SK-N-SH (cell line): ENCODE results near the gene ZNF584. TPM values are rescaled to one million over a fixed set of nuclear protein-coding genes. Genes with fewer than 3 reads are reported as not detected.

ENCODE experiments used
- CTCF ChIA-PET: fragments of 300-600, 350-600 bp; formaldehyde crosslinking; extraction: SDS; loops from one replicate; lab custom pipeline; 2021; lab: Yijun Ruan, JAX
- POLR2A ChIA-PET: fragments of 350-600 bp; sonication (Branson Sonifier 250); formaldehyde crosslinking; extraction: SDS; loops from one replicate; lab custom pipeline; 2020; ENCODE audit warnings: antibody characterized with exemption, inconsistent platforms; lab: Yijun Ruan, JAX
- DNase-seq: peaks from one replicate; pipeline ENCODE4 v3.0.0; 2012
- H2AFZ ChIP-seq: fragments of 200-600 bp; sonication (generic); 2 replicates; pipeline ENCODE4 v1.8.1; 2016; ENCODE audit warnings: antibody characterized with exemption, mild to moderate bottlenecking, low read depth
- H3F3A ChIP-seq: fragments of 200-600 bp; sonication (generic); replicated peaks from 2 replicates; pipeline ENCODE3; 2016; ENCODE audit warnings: antibody characterized with exemption, mild to moderate bottlenecking; ENCODE audit not compliant: insufficient read depth
- H3K27ac ChIP-seq, 2 experiments: fragments of 200-500 bp in 1 of 2; fragments of 200-600 bp in 1 of 2; sonication (Bioruptor generic) in 1 of 2; sonication (generic), shearing (Covaris generic) in 1 of 2; 2 replicates each; pipeline versions ENCODE4 v1.5.1 to v1.6.1; 2014 to 2016; ENCODE audit warnings: low read depth in 2 of 2, inconsistent platforms in 1 of 2, low read length in 1 of 2, mild to moderate bottlenecking in 1 of 2, mixed read lengths in 1 of 2
- H3K27me3 ChIP-seq: fragments of 200-600 bp; sonication (generic), shearing (Covaris generic); 2 replicates; pipeline ENCODE4 v1.6.1; 2016; ENCODE audit warnings: mixed run types; ENCODE audit not compliant: insufficient read depth
- H3K36me3 ChIP-seq, 2 experiments: fragments of 200-500 bp in 1 of 2; fragments of 200-600 bp in 1 of 2; sonication (Bioruptor generic) in 1 of 2; sonication (generic) in 1 of 2; replicated peaks in 1 of 2; 2 replicates each; pipeline versions ENCODE3 to v1.5.1; 2014 to 2016; ENCODE audit warnings: low read length in 1 of 2, mild to moderate bottlenecking in 1 of 2; ENCODE audit not compliant: insufficient read depth in 2 of 2, control insufficient read depth in 1 of 2
- H3K4me1 ChIP-seq, 2 experiments: fragments of 200-500 bp in 1 of 2; fragments of 200-600 bp in 1 of 2; sonication (Bioruptor generic) in 1 of 2; sonication (generic), shearing (Covaris generic) in 1 of 2; 2 replicates each; pipeline versions ENCODE4 v1.5.1 to v1.6.1; 2014 to 2016; ENCODE audit warnings: low read depth in 1 of 2, low read length in 1 of 2, mixed run types in 1 of 2; ENCODE audit not compliant: insufficient read depth in 2 of 2, control insufficient read depth in 1 of 2
- H3K4me2 ChIP-seq: fragments of 200-600 bp; sonication (generic), shearing (Covaris generic); 2 replicates; pipeline ENCODE4 v1.6.1; 2017; ENCODE audit warnings: mixed run types
- H3K4me3 ChIP-seq, 2 experiments: fragments of 200-500 bp in 1 of 2; fragments of 200-600 bp in 1 of 2; sonication (Bioruptor generic) in 1 of 2; sonication (generic), shearing (Covaris generic) in 1 of 2; 2 replicates each; pipeline versions ENCODE4 v1.5.1 to v1.8.1; 2014 to 2016; ENCODE audit warnings: low read depth in 2 of 2, inconsistent platforms in 1 of 2, low read length in 1 of 2, mild to moderate bottlenecking in 1 of 2, mixed read lengths in 1 of 2, moderate library complexity in 1 of 2
- H3K79me2 ChIP-seq: fragments of 200-600 bp; sonication (generic); 2 replicates; pipeline ENCODE4 v1.8.1; 2017; ENCODE audit warnings: mild to moderate bottlenecking; ENCODE audit not compliant: insufficient read depth
- H3K9ac ChIP-seq: fragments of 200-600 bp; sonication (generic); 2 replicates; pipeline ENCODE4 v1.6.1; 2017; ENCODE audit warnings: mixed run types
- H3K9me2 ChIP-seq: fragments of 200-600 bp; sonication (generic); 2 replicates; pipeline ENCODE4 v1.6.1; 2017; ENCODE audit warnings: mixed run types
- H3K9me3 ChIP-seq: fragments of 200-600 bp; sonication (generic); 2 replicates; pipeline ENCODE4 v1.6.1; 2017; ENCODE audit warnings: mixed run types, mild to moderate bottlenecking, moderate library complexity
- H4K20me1 ChIP-seq: fragments of 200-600 bp; sonication (generic); 2 replicates; pipeline ENCODE4 v1.6.1; 2017; ENCODE audit warnings: mild to moderate bottlenecking, mixed run types; ENCODE audit not compliant: insufficient read depth
- CTCF ChIP-seq: fragments of 200-600 bp; sonication (generic); IDR thresholded peaks from 2 replicates; pipeline ENCODE4 v1.6.1; 2017; ENCODE audit warnings: antibody characterized with exemption, mild to moderate bottlenecking, moderate library complexity
- EP300 ChIP-seq, 2 experiments: IDR thresholded peaks; 2 replicates each; pipeline versions ENCODE4 v1.4.0 to v1.6.1; 2012; ENCODE audit warnings: borderline replicate concordance in 1 of 2, low read depth in 1 of 2, low read length in 1 of 2
- FOSL2 ChIP-seq: IDR thresholded peaks from 2 replicates; pipeline ENCODE4 v1.4.0; 2012; ENCODE audit warnings: low read depth, mild to moderate bottlenecking, moderate library complexity, borderline replicate concordance
- GATA2 ChIP-seq: sonication (generic); formaldehyde crosslinking; IDR thresholded peaks from 2 replicates; pipeline ENCODE4 v1.5.0; 2020; ENCODE audit warnings: mild to moderate bottlenecking, missing genetic modification reagents
- IRF3 ChIP-seq: fragments of 150-350 bp; IDR thresholded peaks from 2 replicates; pipeline ENCODE4 v1.6.1; 2016; ENCODE audit warnings: mild to moderate bottlenecking, low read depth, low read length
- MEF2A ChIP-seq: IDR thresholded peaks from 2 replicates; pipeline ENCODE4 v1.4.0; 2012; ENCODE audit warnings: low read depth, borderline replicate concordance
- NFIC ChIP-seq: IDR thresholded peaks from 2 replicates; pipeline ENCODE4 v1.4.0; 2012; ENCODE audit warnings: borderline replicate concordance
- SIN3A ChIP-seq: IDR thresholded peaks from 2 replicates; pipeline ENCODE4 v1.6.1; 2012; ENCODE audit warnings: low read depth, mild to moderate bottlenecking, low read length, moderate library complexity, borderline replicate concordance
- WGBS: methylation state at CpG from one replicate; pipeline ENCODE4 v1.1.6; 2017; ENCODE audit warnings: low lambda C conversion rate; 5-methylcytosine and 5-hydroxymethylcytosine counted together
- polyA plus RNA-seq, 3 experiments: library from polyadenylated mRNA; depleted of rRNA; stranded (reverse); fragments of >200 nt; gene quantifications; 2 replicates each; pipeline ENCODE4 v1.2.3, GENCODE V29; 2012
- TF ChIP-seq, protein P1 (sequence below): IDR thresholded peaks from 2 replicates; pipeline ENCODE4 v1.4.0; 2012; ENCODE audit warnings: low read depth
- TF ChIP-seq, protein P2 (sequence below): IDR thresholded peaks from 2 replicates; pipeline ENCODE4 v1.6.1; 2012; ENCODE audit warnings: mild to moderate bottlenecking, low read depth, low read length, moderate library complexity

Gene ZNF584
- polyA plus RNA-seq, 1 of the 3 experiments (the other 2 are of a cell fraction), result 9.4 TPM

GRCh38 chr19:58396691-58397532, 11.5 kb upstream of the ZNF584 start:
- Histone ChIP-seq H3K36me3 (peaks cover 21 to 30% of the 10 kb centered on the region in 2 experiments), H3K27me3 (no peaks in the 10 kb centered on the region), H2AFZ (no peak overlapping the region), H3K79me2 (peaks cover 19% of the 10 kb centered on the region), H3K9me2 (no peaks in the 10 kb centered on the region), H3K4me1 (peaks cover 6 to 16% of the 10 kb centered on the region in 2 experiments; a peak in 2 of 4 replicates), H3K4me3 (no peak overlapping the region), H3K4me2 (no peak overlapping the region), H3K9me3 (no peaks in the 10 kb centered on the region), H4K20me1 (peaks cover 10% of the 10 kb centered on the region), H3F3A (peaks cover 40% of the 10 kb centered on the region), H3K27ac (no peak overlapping the region; a peak in 1 of 4 replicates), H3K9ac (no peak overlapping the region)
- no peak for DNase-seq
- TF ChIP-seq, protein P1, sequence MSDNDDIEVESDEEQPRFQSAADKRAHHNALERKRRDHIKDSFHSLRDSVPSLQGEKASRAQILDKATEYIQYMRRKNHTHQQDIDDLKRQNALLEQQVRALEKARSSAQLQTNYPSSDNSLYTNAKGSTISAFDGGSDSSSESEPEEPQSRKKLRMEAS, result no peak
- TF ChIP-seq IRF3 (no peak), SIN3A (no peak), MEF2A (no peak), NFIC (no peak), CTCF (no peak), GATA2 (CRISPR knock-in tag) (no peak), EP300 (IDR thresholded peaks at IDR 0.05; ENCODE audit: borderline replicate concordance in 1 of 2, low read depth in 1 of 2, low read length in 1 of 2) (no peak), FOSL2 (no peak)
- TF ChIP-seq, protein P2, sequence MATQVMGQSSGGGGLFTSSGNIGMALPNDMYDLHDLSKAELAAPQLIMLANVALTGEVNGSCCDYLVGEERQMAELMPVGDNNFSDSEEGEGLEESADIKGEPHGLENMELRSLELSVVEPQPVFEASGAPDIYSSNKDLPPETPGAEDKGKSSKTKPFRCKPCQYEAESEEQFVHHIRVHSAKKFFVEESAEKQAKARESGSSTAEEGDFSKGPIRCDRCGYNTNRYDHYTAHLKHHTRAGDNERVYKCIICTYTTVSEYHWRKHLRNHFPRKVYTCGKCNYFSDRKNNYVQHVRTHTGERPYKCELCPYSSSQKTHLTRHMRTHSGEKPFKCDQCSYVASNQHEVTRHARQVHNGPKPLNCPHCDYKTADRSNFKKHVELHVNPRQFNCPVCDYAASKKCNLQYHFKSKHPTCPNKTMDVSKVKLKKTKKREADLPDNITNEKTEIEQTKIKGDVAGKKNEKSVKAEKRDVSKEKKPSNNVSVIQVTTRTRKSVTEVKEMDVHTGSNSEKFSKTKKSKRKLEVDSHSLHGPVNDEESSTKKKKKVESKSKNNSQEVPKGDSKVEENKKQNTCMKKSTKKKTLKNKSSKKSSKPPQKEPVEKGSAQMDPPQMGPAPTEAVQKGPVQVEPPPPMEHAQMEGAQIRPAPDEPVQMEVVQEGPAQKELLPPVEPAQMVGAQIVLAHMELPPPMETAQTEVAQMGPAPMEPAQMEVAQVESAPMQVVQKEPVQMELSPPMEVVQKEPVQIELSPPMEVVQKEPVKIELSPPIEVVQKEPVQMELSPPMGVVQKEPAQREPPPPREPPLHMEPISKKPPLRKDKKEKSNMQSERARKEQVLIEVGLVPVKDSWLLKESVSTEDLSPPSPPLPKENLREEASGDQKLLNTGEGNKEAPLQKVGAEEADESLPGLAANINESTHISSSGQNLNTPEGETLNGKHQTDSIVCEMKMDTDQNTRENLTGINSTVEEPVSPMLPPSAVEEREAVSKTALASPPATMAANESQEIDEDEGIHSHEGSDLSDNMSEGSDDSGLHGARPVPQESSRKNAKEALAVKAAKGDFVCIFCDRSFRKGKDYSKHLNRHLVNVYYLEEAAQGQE, result no peak
- CTCF ChIA-PET, result no interaction called here
- 96% methylated on average over 42 of the region's 58 CpGs for WGBS
- POLR2A ChIA-PET, result no interaction called here
